Activated CD8-positive, alpha-beta T cell treated with anti-CD3 and anti-CD28 coated beads for 36 hours (primary cell): ENCODE data around the gene SV2B. TPM values are rescaled to one million over a fixed set of nuclear protein-coding genes. Genes with fewer than 3 reads are reported as not detected.

ENCODE experiments used
- ATAC-seq: fragments of 200-7000 bp; cut with Tn5 transposase; one replicate; pipeline ENCODE4 v1.10.0; 2021; ENCODE audit warnings: mild to moderate bottlenecking, moderate library complexity
- CTCF ChIA-PET: fragments of 350-600 bp; sonication (Branson Sonifier 250); formaldehyde crosslinking; loops from one replicate; lab custom pipeline; 2021; ENCODE audit warnings: antibody characterized with exemption; lab: Charles Lee
- POLR2A ChIA-PET: fragments of 350-600 bp; sonication (Branson Sonifier 250); formaldehyde crosslinking; loops from one replicate; lab custom pipeline; 2021; ENCODE audit warnings: antibody characterized with exemption; lab: Charles Lee
- DNase-seq: peaks from one replicate; pipeline ENCODE4 v3.0.0-alpha.2; 2020
- H3K27ac Mint-ChIP-seq: one replicate; pipeline ENCODE4 v1.8.0; 2021; ENCODE audit warnings: mild to moderate bottlenecking, mixed read lengths
- H3K27me3 Mint-ChIP-seq: one replicate; pipeline ENCODE4 v1.8.0; 2021; ENCODE audit warnings: mixed read lengths
- H3K36me3 Mint-ChIP-seq: one replicate; pipeline ENCODE4 v1.8.0; 2021; ENCODE audit warnings: low read depth, mixed read lengths
- H3K4me1 Mint-ChIP-seq: one replicate; pipeline ENCODE4 v1.8.0; 2021; ENCODE audit warnings: low read depth, mixed read lengths
- H3K4me3 Mint-ChIP-seq: one replicate; pipeline ENCODE4 v1.8.0; 2021; ENCODE audit warnings: mild to moderate bottlenecking, moderate library complexity, mixed read lengths
- H3K9me3 Mint-ChIP-seq: one replicate; pipeline ENCODE4 v1.8.0; 2021; ENCODE audit warnings: mixed read lengths
- intact Hi-C: fragments of 100-400 bp; cut with micrococcal nuclease; formaldehyde crosslinking; loops from one replicate; pipeline ENCODE4 v1.10.0; 2022
- total RNA-seq, 2 experiments: library from RNA; stranded (reverse); gene quantifications; one replicate each; pipeline ENCODE4 v1.2.3, GENCODE V29; 2021
- TF ChIP-seq, protein P1 (sequence below): fragments of 200-600 bp; IDR thresholded peaks from one replicate; pipeline ENCODE4 v1.8.0; 2022; ENCODE audit warnings: antibody characterized with exemption, mild to moderate bottlenecking

SV2B gene
- total RNA-seq, 2 experiments from 2014 or later, result not detected

GRCh38 chr15:91214675-91215590, 114.9 kb downstream of the SV2B start:
- peaks cover 5% of the 10 kb centered on the region for H3K9me3 Mint-ChIP-seq
- CTCF ChIA-PET, result interaction anchor here (1.1 to 2.3 kb wide), 3 partner anchors 12 to 159 kb away, joined by 3 to 10 read pairs (median 4); no protein-coding TSS in a partner anchor
- TF ChIP-seq, protein P1, sequence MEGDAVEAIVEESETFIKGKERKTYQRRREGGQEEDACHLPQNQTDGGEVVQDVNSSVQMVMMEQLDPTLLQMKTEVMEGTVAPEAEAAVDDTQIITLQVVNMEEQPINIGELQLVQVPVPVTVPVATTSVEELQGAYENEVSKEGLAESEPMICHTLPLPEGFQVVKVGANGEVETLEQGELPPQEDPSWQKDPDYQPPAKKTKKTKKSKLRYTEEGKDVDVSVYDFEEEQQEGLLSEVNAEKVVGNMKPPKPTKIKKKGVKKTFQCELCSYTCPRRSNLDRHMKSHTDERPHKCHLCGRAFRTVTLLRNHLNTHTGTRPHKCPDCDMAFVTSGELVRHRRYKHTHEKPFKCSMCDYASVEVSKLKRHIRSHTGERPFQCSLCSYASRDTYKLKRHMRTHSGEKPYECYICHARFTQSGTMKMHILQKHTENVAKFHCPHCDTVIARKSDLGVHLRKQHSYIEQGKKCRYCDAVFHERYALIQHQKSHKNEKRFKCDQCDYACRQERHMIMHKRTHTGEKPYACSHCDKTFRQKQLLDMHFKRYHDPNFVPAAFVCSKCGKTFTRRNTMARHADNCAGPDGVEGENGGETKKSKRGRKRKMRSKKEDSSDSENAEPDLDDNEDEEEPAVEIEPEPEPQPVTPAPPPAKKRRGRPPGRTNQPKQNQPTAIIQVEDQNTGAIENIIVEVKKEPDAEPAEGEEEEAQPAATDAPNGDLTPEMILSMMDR, result no peak
- no peaks in the 10 kb centered on the region for H3K36me3 Mint-ChIP-seq
- no peak overlapping the region for H3K4me3 Mint-ChIP-seq
- intact Hi-C loops, result no loop called here
- DNase-seq, result no peak
- no peak overlapping the region for H3K27ac Mint-ChIP-seq
- POLR2A ChIA-PET, result no interaction called here
- H3K27me3 Mint-ChIP-seq, result peaks cover 16% of the 10 kb centered on the region
- ATAC-seq, result no peak
- no peaks in the 10 kb centered on the region for H3K4me1 Mint-ChIP-seq

DNA sequence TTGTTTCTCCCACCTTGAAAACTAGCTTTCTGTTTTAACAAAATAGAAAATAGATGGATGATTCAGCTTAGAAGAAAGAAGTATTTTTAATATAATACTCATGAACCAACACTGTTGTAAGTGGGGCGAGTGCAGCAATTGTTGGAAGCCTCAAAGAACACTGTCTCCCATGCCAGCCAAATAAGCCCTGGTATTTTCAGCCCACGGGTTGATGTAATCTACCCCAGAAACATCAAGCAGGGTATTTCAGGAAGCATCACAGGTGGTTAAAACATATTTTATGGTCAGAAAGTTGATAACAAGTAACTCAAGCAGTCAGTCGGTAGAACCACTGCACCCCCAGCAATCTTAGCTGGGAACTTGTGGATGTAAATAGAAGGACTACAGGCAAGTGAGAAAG, 115.9 kb downstream of the SV2B start:
- no peak overlapping the region for H3K27ac Mint-ChIP-seq
- POLR2A ChIA-PET, result interaction anchor here (0.6 kb wide), 1 partner anchor 149 kb away, joined by 3 read pairs; no protein-coding TSS in a partner anchor
- peaks cover 17% of the 10 kb centered on the region for H3K27me3 Mint-ChIP-seq
- peaks cover 5% of the 10 kb centered on the region for H3K9me3 Mint-ChIP-seq
- DNase-seq (no peak), ATAC-seq (no peak)
- no peaks in the 10 kb centered on the region for H3K36me3 Mint-ChIP-seq
- CTCF ChIA-PET, result interaction anchor here (1.1 to 2.3 kb wide), 2 partner anchors 11 to 32 kb away, joined by 4 to 10 read pairs; no protein-coding TSS in a partner anchor
- intact Hi-C loops, result no loop called here
- H3K4me1 Mint-ChIP-seq, result no peaks in the 10 kb centered on the region
- H3K4me3 Mint-ChIP-seq, result no peak overlapping the region
- TF ChIP-seq, protein P1, result no peak

GRCh38 chr15:91219206-91219605, 119.1 kb downstream of the SV2B start:
- intact Hi-C loops, result no loop called here
- CTCF ChIA-PET, result interaction anchor here (1.1 to 3.5 kb wide), 4 partner anchors 16 to 186 kb away, joined by 3 to 16 read pairs (median 4); no protein-coding TSS in a partner anchor
- no peak overlapping the region for H3K27ac Mint-ChIP-seq
- H3K4me1 Mint-ChIP-seq, result no peaks in the 10 kb centered on the region
- ATAC-seq (no peak), DNase-seq (no peak)
- no peak overlapping the region for H3K4me3 Mint-ChIP-seq
- POLR2A ChIA-PET, result no interaction called here
- H3K36me3 Mint-ChIP-seq, result no peaks in the 10 kb centered on the region
- H3K9me3 Mint-ChIP-seq, result peaks cover 2% of the 10 kb centered on the region
- TF ChIP-seq, protein P1, result no peak
- peaks cover 26% of the 10 kb centered on the region for H3K27me3 Mint-ChIP-seq

DNA sequence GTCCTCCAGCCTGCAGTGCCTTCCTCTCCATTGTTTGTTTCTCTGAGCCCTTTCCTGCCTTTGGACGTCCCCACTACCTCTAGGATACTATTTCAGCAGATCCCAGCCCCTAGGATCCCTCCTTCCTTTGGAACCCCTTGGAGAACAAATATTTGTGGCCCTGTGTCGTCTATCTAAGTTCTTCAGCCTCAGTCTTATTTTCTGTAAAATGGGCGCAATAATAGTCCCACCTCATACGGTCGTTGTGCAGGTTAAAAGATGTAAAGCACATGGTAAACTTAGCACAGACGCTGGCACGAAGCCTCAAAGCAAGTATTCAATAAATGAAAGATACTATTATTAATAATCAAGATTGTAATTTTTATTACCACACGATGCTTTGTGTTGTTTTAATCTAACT, 122.0 kb downstream of the SV2B start:
- no peaks in the 10 kb centered on the region for H3K4me1 Mint-ChIP-seq

More for the DNA sequence above, 122.0 kb downstream of the SV2B start:
- no peak overlapping the region for H3K4me3 Mint-ChIP-seq
- ChIA-PET CTCF (interaction anchor here (0.7 kb wide), 1 partner anchor 166 kb away, joined by 4 read pairs; no protein-coding TSS in a partner anchor), POLR2A (no interaction called here)
- intact Hi-C loops, result no loop called here
- no peaks in the 10 kb centered on the region for H3K36me3 Mint-ChIP-seq
- no peak for DNase-seq
- H3K9me3 Mint-ChIP-seq, result no peaks in the 10 kb centered on the region
- no peak for ATAC-seq
- H3K27ac Mint-ChIP-seq, result no peak overlapping the region
- peaks cover 30% of the 10 kb centered on the region for H3K27me3 Mint-ChIP-seq
- TF ChIP-seq, protein P1, result no peak
